Upper lobe of left lung (tissue), 6 donors: ENCODE measurements around the gene PPIE. TPM values are rescaled to one million over a fixed set of nuclear protein-coding genes. Genes with fewer than 3 reads are reported as not detected.
A peak's percentile ranks its signal among the peaks of the same experiment; 100 is the strongest.

ENCODE experiments used
- ATAC-seq, 2 donors: fragments of 200-7000 bp; cut with Tn5 transposase; one replicate each; pipeline ENCODE4 v1.9.1; 2022; ENCODE audit warnings: mild to moderate bottlenecking in 2 of 2, moderate library complexity in 2 of 2; ENCODE audit not compliant: low FRiP score in 2 of 2
- DNase-seq, 2 donors: peaks; one replicate each; pipeline ENCODE4 v3.0.0-alpha.2; 2019 to 2020
- H3K27ac ChIP-seq, 4 donors: fragments of 200-600 bp; sonication (generic); one replicate each; pipeline ENCODE4 v1.5.1; 2016 to 2019
- H3K27me3 ChIP-seq, 4 donors: fragments of 200-600 bp; sonication (generic); one replicate each; pipeline ENCODE4 v1.5.1; 2017 to 2019
- H3K36me3 ChIP-seq, 4 donors: fragments of 200-600 bp; sonication (generic); one replicate each; pipeline ENCODE4 v1.5.1; 2016 to 2019
- H3K4me1 ChIP-seq, 4 donors: fragments of 200-600 bp; sonication (generic); one replicate each; pipeline ENCODE4 v1.5.1; 2018 to 2019
- H3K4me3 ChIP-seq, 4 donors: fragments of 200-600 bp; sonication (generic); one replicate each; pipeline ENCODE4 v1.5.1; 2017 to 2019; ENCODE audit warnings: mild to moderate bottlenecking in 2 of 4, moderate library complexity in 1 of 4
- H3K9me3 ChIP-seq, 4 donors: fragments of 200-600 bp; sonication (generic); one replicate each; pipeline ENCODE4 v1.5.1; 2018 to 2019
- CTCF ChIP-seq, 6 experiments: fragments of 450-650 bp in 4 of 6; fragments of 200-600 bp in 2 of 6; sonication (generic) in 2 of 6; IDR thresholded peaks; one replicate each; pipeline ENCODE4 v1.5.1; 2016 to 2019; ENCODE audit warnings: antibody characterized with exemption in 6 of 6
- EP300 ChIP-seq, 4 donors: sonication (generic); formaldehyde crosslinking; IDR thresholded peaks; one replicate each; pipeline ENCODE4 v1.5.1; 2017; ENCODE audit warnings: antibody characterized with exemption in 4 of 4, control low read depth in 2 of 4
- POLR2A ChIP-seq, 4 donors: fragments of 450-650 bp; IDR thresholded peaks; one replicate each; pipeline ENCODE4 v1.5.1; 2016 to 2017; ENCODE audit warnings: antibody characterized with exemption in 4 of 4, mild to moderate bottlenecking in 2 of 4
- POLR2AphosphoS5 ChIP-seq, 2 donors: sonication (generic); formaldehyde crosslinking; IDR thresholded peaks; one replicate each; pipeline ENCODE4 v1.5.1; 2017; ENCODE audit warnings: antibody characterized with exemption in 2 of 2
- WGBS, 2 donors: methylation state at CpG; one replicate each; pipeline ENCODE4 v1.1.5; 2017 to 2018; 5-methylcytosine and 5-hydroxymethylcytosine counted together
- total RNA-seq, 6 donors: library from RNA; depleted of rRNA in 4 of 6; stranded (reverse); fragments of >200 nt in 4 of 6; gene quantifications; one replicate each; pipeline versions ENCODE4 v1.1.0 to v1.2.1, GENCODE V29; 2016 to 2021
- donor health status: DM: no; HTN: no; CAD: no; lungs with moderate emphysema.
- donor health status: DM: no; HTN: yes; CAD: no; lungs with severe emphysema.

The PPIE gene
- total RNA-seq, 6 donors from 2014 or later = 23.6 to 54.5 (median 36.1) TPM

- ATAC-seq (no peak), DNase-seq (no peak)
- 8 to 13% methylated on average over 1 of the region's 1 CpG for WGBS, 2 donors
- H3K36me3 ChIP-seq = no peaks in the 10 kb centered on the region
- peaks cover 18 to 25% (median 24%) of the 10 kb centered on the region in 4 donors for H3K4me1 ChIP-seq
- peaks cover 0 to 12% (median 5%) of the 10 kb centered on the region in 4 donors for H3K27me3 ChIP-seq
- no peaks in the 10 kb centered on the region for H3K9me3 ChIP-seq
- H3K27ac ChIP-seq = no peak overlapping the region
- no peak overlapping the region for H3K4me3 ChIP-seq
- TF ChIP-seq POLR2AphosphoS5 (IDR thresholded peaks at IDR 0.05) (no peak), EP300 (IDR thresholded peaks at IDR 0.05) (no peak), CTCF (IDR thresholded peaks at IDR 0.05) (no peak), POLR2A (IDR thresholded peaks at IDR 0.05) (no peak)
Observed at GRCh38 chr1:39695016-39695415, 43.7 kb upstream of the PPIE start.

GRCh38 chr1:39696448-39696847 lies 42.2 kb upstream of the PPIE start:
- H3K27ac ChIP-seq = no peak overlapping the region
- H3K4me1 ChIP-seq = peaks cover 10 to 19% (median 15%) of the 10 kb centered on the region in 4 donors
- H3K27me3 ChIP-seq = peaks cover 0 to 12% (median 5%) of the 10 kb centered on the region in 4 donors
- 77 to 81% methylated on average over 1 of the region's 1 CpG for WGBS, 2 donors
- TF ChIP-seq CTCF (IDR thresholded peaks at IDR 0.05) (no peak), POLR2AphosphoS5 (IDR thresholded peaks at IDR 0.05) (no peak), POLR2A (IDR thresholded peaks at IDR 0.05) (no peak), EP300 (IDR thresholded peaks at IDR 0.05) (no peak)
- no peaks in the 10 kb centered on the region for H3K9me3 ChIP-seq
- ATAC-seq (no peak), DNase-seq (no peak)
- no peak overlapping the region for H3K4me3 ChIP-seq
- no peaks in the 10 kb centered on the region for H3K36me3 ChIP-seq

- ATAC-seq = no peak
- WGBS, 2 donors = 93 to 97% methylated on average over 4 of the region's 4 CpGs
Observed at GRCh38 chr1:39698568-39698967, 40.1 kb upstream of the PPIE start.

GRCh38 chr1:39699419-39699818 lies 39.3 kb upstream of the PPIE start:
- Histone ChIP-seq H3K9me3 (no peaks in the 10 kb centered on the region), H3K27ac (no peak overlapping the region), H3K36me3 (no peaks in the 10 kb centered on the region), H3K4me1 (peaks cover 6 to 14% (median 9%) of the 10 kb centered on the region in 4 donors), H3K4me3 (no peak overlapping the region), H3K27me3 (no peaks in the 10 kb centered on the region)
- WGBS, 2 donors = 95% methylated on average over 3 of the region's 3 CpGs
- no peak for DNase-seq
- ATAC-seq = no peak
- no peak for TF ChIP-seq EP300 (IDR thresholded peaks at IDR 0.05)
- no peak for TF ChIP-seq POLR2A (IDR thresholded peaks at IDR 0.05)
- TF ChIP-seq CTCF (IDR thresholded peaks at IDR 0.05) = peak in 1 of 6 experiments; percentile 20

More at GRCh38 chr1:39698568-39698967, 40.1 kb upstream of the PPIE start:
- no peaks in the 10 kb centered on the region for H3K36me3 ChIP-seq
- H3K4me3 ChIP-seq = no peak overlapping the region
- TF ChIP-seq POLR2A (IDR thresholded peaks at IDR 0.05) (no peak), POLR2AphosphoS5 (IDR thresholded peaks at IDR 0.05) (no peak), CTCF (IDR thresholded peaks at IDR 0.05) (no peak), EP300 (IDR thresholded peaks at IDR 0.05) (no peak)
- no peak for DNase-seq
- H3K27ac ChIP-seq = no peak overlapping the region
- H3K27me3 ChIP-seq = no peaks in the 10 kb centered on the region
- no peaks in the 10 kb centered on the region for H3K9me3 ChIP-seq
- H3K4me1 ChIP-seq = peaks cover 6 to 14% (median 9%) of the 10 kb centered on the region in 4 donors

GRCh38 chr1:39700348-39700747 lies 38.3 kb upstream of the PPIE start:
- ATAC-seq (no peak), DNase-seq (no peak)
- no peaks in the 10 kb centered on the region for H3K9me3 ChIP-seq
- H3K27me3 ChIP-seq = no peaks in the 10 kb centered on the region
- H3K36me3 ChIP-seq = no peaks in the 10 kb centered on the region
- H3K4me3 ChIP-seq = no peak overlapping the region
- H3K4me1 ChIP-seq = peaks cover 6 to 14% (median 9%) of the 10 kb centered on the region in 4 donors
- H3K27ac ChIP-seq = no peak overlapping the region
- TF ChIP-seq POLR2A (IDR thresholded peaks at IDR 0.05) (no peak), POLR2AphosphoS5 (IDR thresholded peaks at IDR 0.05) (no peak), EP300 (IDR thresholded peaks at IDR 0.05) (no peak), CTCF (IDR thresholded peaks at IDR 0.05) (no peak)
- WGBS, 2 donors = 73 to 76% methylated on average over 3 of the region's 3 CpGs
